Stimulated activated memory B cell treated with anti-CD40 and anti-IgM and Interleukin-4, amounts not matched to agents 10 μg/mL and 1 μg/mL and 100 μg/mL, for 72 hours (primary cell): ENCODE results near the gene PCDHAC2.

Experiments
- ATAC-seq: fragments of 150-1000 bp; cut with Tn5 transposase; 2 replicates; pipeline ENCODE4 v1.10.0; 2021
- H3K27ac Mint-ChIP-seq: one replicate; pipeline ENCODE4 v1.8.0; 2022; ENCODE audit warnings: mild to moderate bottlenecking, mixed read lengths
- H3K27me3 Mint-ChIP-seq: one replicate; pipeline ENCODE4 v1.8.0; 2022; ENCODE audit warnings: mixed read lengths
- H3K36me3 Mint-ChIP-seq: one replicate; pipeline ENCODE4 v1.8.0; 2022; ENCODE audit warnings: mixed read lengths
- H3K4me1 Mint-ChIP-seq: one replicate; pipeline ENCODE4 v1.8.0; 2022; ENCODE audit warnings: mixed read lengths
- H3K4me3 Mint-ChIP-seq: one replicate; pipeline ENCODE4 v1.8.0; 2022; ENCODE audit warnings: mild to moderate bottlenecking, moderate library complexity, mixed read lengths
- H3K9me3 Mint-ChIP-seq: one replicate; pipeline ENCODE4 v1.8.0; 2022; ENCODE audit warnings: mixed read lengths

PCDHAC2 gene, protein sequence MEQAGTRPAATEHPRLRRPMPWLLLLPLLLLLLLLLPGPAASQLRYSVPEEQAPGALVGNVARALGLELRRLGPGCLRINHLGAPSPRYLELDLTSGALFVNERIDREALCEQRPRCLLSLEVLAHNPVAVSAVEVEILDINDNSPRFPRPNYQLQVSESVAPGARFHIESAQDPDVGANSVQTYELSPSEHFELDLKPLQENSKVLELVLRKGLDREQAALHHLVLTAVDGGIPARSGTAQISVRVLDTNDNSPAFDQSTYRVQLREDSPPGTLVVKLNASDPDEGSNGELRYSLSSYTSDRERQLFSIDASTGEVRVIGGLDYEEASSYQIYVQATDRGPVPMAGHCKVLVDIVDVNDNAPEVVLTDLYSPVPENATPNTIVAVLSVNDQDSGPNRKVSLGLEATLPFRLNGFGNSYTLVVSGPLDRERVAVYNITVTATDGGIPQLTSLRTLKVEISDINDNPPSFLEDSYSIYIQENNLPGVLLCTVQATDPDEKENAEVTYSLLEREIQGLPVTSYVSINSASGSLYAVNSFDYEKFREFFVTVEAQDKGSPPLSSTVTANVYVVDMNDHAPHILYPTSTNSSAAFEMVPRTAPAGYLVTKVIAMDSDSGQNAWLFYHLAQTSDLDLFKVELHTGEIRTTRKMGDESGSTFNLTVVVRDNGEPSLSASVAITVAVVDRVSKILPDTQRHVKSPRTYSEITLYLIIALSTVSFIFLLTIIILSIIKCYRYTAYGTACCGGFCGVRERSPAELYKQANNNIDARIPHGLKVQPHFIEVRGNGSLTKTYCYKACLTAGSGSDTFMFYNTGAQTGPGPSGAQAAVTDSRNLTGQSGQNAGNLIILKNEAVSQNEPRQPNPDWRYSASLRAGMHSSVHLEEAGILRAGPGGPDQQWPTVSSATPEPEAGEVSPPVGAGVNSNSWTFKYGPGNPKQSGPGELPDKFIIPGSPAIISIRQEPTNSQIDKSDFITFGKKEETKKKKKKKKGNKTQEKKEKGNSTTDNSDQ

DNA sequence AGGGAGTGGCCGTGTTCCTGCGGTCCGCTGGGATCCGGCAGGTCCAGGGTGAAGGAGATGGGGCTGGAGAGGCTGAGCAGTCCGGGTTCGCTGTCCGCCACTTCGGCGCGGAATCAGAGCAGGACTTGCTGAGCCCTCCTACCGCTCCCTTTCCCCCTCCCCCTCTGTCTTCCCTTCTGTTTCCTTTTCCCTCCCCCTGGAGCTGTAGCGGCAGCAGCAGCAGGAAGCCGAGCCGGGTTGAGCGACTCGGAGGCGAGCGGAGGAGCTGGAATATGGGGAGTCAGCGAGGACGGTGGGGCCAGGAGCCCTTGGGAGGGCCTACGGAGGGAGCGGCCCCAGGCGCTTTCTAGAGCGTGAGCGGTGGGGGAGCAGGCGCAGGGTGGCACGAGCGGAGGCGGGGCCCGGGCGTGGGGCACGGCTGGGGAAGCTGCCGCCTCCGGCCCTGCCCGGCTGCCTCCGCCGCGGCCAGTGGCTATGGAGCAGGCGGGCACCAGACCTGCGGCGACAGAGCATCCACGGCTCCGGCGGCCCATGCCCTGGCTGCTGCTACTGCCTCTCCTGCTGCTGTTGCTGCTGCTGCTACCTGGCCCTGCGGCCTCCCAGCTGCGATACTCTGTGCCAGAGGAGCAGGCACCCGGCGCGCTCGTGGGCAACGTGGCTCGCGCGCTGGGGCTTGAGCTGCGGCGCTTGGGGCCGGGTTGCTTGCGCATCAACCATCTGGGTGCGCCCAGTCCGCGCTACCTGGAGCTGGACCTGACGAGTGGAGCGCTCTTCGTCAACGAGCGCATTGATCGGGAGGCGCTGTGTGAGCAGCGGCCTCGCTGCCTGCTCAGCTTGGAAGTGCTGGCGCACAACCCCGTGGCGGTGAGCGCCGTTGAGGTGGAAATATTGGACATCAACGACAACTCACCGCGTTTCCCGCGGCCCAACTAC is at the start of gene PCDHAC2:
TSS of gene PCDHAC2 (plus strand) at position 184 of the 933 bp plus-strand sequence. CDS start at position 475, 291 bp downstream.
- Mint-ChIP-seq H3K9me3 (no peaks in the 10 kb centered on the region), H3K36me3 (no peaks in the 10 kb centered on the region), H3K27ac (no peak within 1 kb of the TSS), H3K4me1 (no peaks in the 10 kb centered on the region), H3K27me3 (peaks cover 30% of the 10 kb centered on the region), H3K4me3 (no peak within 1 kb of the TSS)
- no peak for ATAC-seq

DNA sequence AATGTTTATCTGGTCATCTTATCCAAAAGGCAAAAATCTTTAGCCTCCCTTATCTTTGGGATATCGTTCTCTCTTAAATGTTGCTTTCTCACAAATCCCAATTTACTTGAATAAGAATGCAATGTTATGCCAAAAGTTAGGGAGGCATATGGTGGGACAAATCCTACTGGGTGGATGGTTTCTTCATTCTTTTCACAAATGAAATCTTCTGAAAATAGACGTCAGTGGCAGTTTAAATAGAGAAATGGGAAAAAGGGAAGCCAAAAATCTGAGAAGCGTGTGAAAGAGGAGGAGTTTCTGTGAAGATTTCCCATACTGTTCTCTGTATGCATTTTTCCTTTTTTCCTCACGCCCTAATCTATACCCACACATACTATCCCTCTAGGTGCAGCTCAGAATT is 42.7 kb upstream of the PCDHAC2 start:
- no peak for ATAC-seq
- Mint-ChIP-seq H3K27me3 (peaks cover 22% of the 10 kb centered on the region), H3K4me3 (no peak overlapping the region), H3K36me3 (no peaks in the 10 kb centered on the region), H3K9me3 (peaks cover 8% of the 10 kb centered on the region), H3K4me1 (no peaks in the 10 kb centered on the region), H3K27ac (no peak overlapping the region)

DNA sequence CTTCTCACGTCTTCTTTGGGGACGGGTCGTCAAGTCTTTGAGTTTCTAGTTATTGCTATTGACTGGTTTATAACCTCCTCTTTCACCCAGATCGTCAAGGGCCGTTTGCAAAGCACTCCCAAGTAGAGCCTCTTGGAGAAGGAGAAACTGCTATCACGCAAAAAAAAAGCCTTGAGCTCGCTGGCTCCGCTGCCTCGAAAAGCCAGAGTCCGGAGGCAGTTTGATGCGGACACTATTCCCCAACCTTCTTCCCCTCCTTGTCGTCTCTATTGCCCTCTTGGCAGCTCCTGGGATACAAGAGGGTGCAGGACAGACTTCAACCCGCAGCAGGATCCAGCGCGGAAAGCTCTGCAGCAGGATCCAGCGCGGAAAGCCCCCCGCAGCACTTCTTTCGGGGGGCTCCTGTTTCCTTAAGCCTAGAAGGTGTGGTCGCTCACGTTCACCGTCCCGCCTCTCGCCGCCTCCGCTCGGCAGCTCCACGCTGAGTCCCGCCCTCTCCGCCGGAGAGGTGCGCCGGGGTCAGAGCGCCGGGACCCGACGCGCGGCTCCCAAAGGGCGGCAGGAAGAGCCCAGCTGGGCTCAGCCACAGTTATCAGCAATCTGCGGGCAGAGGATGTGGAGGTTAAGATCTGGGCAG is 40.4 kb upstream of the PCDHAC2 start, which contains the start of gene PCDHAC1:
TSS of gene PCDHAC1 (plus strand) at position 494 of the 637 bp plus-strand sequence. CDS start 594 bp downstream, outside the sequence.
- Mint-ChIP-seq H3K4me3 (peak within 1 kb of the TSS; percentile 31), H3K36me3 (no peaks in the 10 kb centered on the region), H3K27ac (no peak within 1 kb of the TSS), H3K27me3 (peaks cover 38% of the 10 kb centered on the region), H3K9me3 (peaks cover 8% of the 10 kb centered on the region), H3K4me1 (no peaks in the 10 kb centered on the region)
- ATAC-seq = no peak

DNA sequence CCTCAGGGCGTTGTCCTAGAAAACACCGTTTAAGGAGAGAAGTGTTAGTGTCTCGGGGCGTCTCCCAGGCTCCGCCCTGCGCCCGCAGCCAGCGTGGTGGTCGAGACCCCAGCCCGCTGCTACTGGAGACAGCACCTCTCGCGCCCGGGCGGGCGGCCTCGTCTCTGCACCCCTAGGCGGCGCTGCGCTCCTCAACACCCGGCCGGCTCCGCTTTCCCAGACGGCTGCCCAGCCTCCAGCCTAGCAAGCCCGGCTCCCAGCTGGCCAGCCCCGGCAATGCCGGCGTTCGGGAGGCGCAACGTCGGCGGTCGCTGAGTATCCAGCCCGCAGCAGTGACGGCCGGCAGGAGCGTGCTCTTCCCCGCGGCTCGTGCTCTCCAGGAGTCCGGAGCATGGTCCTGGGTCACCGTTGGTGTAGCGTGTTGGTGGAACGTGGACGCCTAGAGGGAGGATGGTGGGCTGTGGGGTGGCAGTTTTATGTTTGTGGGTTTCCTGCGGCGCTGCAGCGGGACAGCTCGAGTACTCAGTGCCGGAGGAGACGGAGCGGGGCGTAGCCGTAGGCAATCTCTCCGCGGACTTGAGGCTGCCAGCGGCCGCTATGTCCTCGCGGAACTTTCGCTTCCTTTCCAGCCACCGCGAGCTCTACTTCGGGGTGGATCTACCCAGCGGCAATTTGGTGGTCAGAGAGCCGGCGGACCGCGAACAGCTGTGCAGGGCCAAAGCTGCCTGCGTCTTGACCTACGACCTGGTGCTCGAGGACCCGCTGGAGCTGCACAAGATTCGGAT is 39.6 kb upstream of the PCDHAC2 start:
- Mint-ChIP-seq H3K27me3 (peaks cover 44% of the 10 kb centered on the region), H3K36me3 (no peaks in the 10 kb centered on the region), H3K4me3 (peak overlapping the region; percentile 31), H3K27ac (no peak overlapping the region), H3K9me3 (peaks cover 8% of the 10 kb centered on the region), H3K4me1 (no peaks in the 10 kb centered on the region)
- ATAC-seq = no peak

DNA sequence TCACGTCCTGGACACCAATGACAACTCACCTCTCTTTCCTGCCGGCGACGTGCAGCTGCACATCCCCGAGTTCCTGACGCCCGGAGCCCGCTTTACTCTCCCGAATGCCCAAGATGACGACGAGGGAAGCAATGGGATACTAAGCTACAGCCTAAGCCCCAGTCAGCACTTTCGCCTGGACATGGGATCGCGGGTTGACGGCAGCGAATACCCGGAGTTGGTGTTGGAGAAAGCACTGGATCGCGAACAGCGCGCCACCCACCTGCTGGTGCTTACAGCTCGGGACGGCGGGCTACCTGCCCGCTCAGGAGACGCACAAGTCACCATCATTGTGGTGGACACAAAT is 39.1 kb upstream of the PCDHAC2 start:
- no peak overlapping the region for H3K27ac Mint-ChIP-seq
- H3K9me3 Mint-ChIP-seq = peaks cover 8% of the 10 kb centered on the region
- H3K4me3 Mint-ChIP-seq = no peak overlapping the region
- ATAC-seq = no peak
- H3K36me3 Mint-ChIP-seq = no peaks in the 10 kb centered on the region
- no peaks in the 10 kb centered on the region for H3K4me1 Mint-ChIP-seq
- peaks cover 44% of the 10 kb centered on the region for H3K27me3 Mint-ChIP-seq

DNA sequence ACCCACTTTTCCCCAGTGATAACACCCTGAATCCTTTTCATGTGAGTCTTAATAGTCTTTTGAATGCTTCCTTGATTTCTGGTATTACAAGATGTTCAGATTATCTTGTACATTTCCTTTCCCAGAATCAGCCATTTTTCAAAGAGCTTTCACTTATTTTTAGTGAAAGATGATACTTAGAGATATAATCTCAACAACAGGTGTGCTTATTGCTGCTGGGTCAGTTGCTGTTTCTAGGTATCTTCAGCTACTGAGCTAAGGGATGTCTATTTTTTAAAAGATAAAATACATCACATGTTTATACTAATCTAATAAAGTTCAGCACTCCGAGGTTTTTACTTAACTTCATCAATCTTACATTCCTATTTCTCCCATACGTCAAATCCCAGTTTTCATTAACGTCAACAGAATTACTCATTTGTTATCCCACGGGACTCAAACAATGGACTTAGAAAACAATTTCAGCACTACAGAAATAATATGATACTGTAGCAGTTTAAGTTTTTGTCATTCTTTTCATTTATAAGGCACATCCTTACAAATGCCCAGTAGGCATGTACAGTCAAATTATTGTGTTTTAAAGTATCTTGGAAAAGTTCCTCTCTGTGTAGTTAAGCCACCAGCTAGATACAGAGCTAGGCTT is 31.2 kb upstream of the PCDHAC2 start:
- no peak for ATAC-seq
- H3K4me3 Mint-ChIP-seq = no peak overlapping the region
- H3K4me1 Mint-ChIP-seq = no peaks in the 10 kb centered on the region
- H3K27ac Mint-ChIP-seq = no peak overlapping the region
- H3K9me3 Mint-ChIP-seq = no peaks in the 10 kb centered on the region
- H3K36me3 Mint-ChIP-seq = no peaks in the 10 kb centered on the region
- peaks cover 7% of the 10 kb centered on the region for H3K27me3 Mint-ChIP-seq

DNA sequence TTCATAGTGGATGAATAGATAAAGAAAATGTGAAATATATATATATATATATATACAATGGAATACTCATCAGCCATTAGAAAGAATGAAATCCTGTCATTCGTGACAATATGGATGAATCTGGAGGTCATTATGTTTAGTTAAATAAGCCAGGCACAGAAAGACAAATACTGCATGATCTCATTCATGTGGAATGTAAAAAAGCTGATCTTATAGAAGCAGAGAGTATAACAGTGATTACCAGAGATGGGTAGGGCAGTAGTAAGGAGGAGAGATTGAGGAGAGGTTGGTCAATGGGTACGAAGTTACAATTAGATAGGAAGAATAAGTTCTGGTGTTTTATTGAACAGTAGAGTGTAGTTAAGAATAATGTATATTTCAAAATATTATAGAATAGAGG is 19.7 kb upstream of the PCDHAC2 start:
- no peaks in the 10 kb centered on the region for H3K4me1 Mint-ChIP-seq
- H3K27me3 Mint-ChIP-seq = peaks cover 5% of the 10 kb centered on the region
- no peak for ATAC-seq
- peaks cover 16% of the 10 kb centered on the region for H3K9me3 Mint-ChIP-seq
- H3K27ac Mint-ChIP-seq = no peak overlapping the region
- no peaks in the 10 kb centered on the region for H3K36me3 Mint-ChIP-seq
- no peak overlapping the region for H3K4me3 Mint-ChIP-seq

DNA sequence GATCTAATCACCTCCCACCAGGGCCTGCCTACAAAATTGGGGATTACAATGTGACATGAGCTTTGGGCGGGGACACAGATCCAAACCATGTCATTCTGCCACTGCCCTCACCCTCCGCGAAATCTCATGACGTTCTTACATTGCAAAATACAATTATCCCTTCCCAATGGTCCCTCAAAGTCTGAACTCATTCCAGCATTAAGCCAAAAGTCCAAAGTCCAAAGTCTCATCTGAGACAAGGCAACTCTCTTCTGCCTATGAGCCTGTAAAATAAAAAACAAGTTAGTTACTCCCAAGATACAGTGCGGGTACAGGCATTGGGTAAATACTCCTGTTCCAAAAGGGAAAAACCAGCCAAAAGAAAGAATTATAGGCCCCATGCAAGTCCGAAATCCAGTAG is 14.6 kb upstream of the PCDHAC2 start:
- H3K4me1 Mint-ChIP-seq = no peaks in the 10 kb centered on the region
- H3K27ac Mint-ChIP-seq = no peak overlapping the region
- H3K27me3 Mint-ChIP-seq = peaks cover 13% of the 10 kb centered on the region
- H3K9me3 Mint-ChIP-seq = peaks cover 11% of the 10 kb centered on the region
- H3K36me3 Mint-ChIP-seq = no peaks in the 10 kb centered on the region
- ATAC-seq = no peak
- no peak overlapping the region for H3K4me3 Mint-ChIP-seq

DNA sequence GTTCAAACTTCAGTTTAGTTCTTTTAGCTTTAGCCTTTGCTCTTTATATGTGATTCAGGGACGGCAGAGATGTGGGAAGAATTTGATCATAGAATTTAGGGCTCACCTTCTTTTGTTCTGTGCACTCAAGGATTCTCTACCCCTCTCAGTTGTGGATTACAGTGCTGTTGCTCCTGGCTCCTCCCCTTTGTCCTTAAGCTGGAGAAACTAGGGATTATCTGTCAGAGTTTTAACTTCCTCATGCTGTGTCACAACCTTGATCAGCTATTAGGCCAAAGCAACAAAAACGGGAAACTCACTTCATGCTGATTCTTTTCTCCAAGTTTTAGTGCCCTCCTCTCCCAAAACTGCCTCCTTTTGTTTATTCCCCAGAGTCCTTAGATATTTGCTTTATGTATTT is 13.0 kb upstream of the PCDHAC2 start:
- Mint-ChIP-seq H3K27ac (no peak overlapping the region), H3K4me1 (no peaks in the 10 kb centered on the region), H3K27me3 (peaks cover 13% of the 10 kb centered on the region), H3K36me3 (no peaks in the 10 kb centered on the region), H3K4me3 (no peak overlapping the region), H3K9me3 (peaks cover 10% of the 10 kb centered on the region)
- no peak for ATAC-seq

DNA sequence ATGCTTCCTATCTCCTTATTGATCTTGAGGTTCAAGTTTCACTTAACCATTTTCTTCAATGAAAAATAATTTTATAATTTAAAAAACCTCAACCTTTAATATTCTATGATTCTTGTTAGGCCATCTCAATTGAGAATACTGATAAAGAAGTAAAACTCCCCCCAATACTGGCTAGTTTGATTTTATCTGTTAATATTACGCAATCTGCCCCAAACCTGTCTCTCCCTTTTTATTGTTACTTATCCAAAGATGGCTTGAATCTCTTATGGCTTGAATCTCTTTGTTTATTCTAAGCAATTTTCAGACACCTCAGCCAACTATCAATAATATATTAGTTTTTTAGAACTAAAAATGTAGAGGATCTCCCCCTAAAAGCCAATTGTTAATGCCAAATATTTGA is 4.1 kb upstream of the PCDHAC2 start:
- no peak overlapping the region for H3K4me3 Mint-ChIP-seq
- no peaks in the 10 kb centered on the region for H3K36me3 Mint-ChIP-seq
- ATAC-seq = no peak
- no peak overlapping the region for H3K27ac Mint-ChIP-seq
- peaks cover 17% of the 10 kb centered on the region for H3K27me3 Mint-ChIP-seq
- H3K4me1 Mint-ChIP-seq = no peaks in the 10 kb centered on the region
- no peaks in the 10 kb centered on the region for H3K9me3 Mint-ChIP-seq

DNA sequence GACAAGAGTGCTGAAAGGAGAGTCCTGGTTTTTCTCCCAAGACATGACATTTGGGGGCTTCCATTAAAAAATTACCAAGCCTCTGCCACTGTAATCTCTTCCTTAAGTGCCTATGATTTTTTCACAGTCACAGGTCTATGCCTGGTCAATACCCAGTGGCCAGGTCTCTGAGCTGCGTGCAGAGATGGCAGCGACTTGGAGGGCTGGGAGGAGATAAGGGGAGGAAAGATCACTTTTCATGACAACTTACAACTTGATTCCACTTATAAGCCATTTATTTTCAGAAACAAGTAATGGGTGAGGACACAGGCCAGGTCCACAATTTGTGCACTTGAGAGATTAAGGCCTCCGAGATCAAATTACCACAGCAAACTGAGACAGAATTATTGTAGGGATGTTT is 1.9 kb upstream of the PCDHAC2 start:
- no peaks in the 10 kb centered on the region for H3K9me3 Mint-ChIP-seq
- no peak overlapping the region for H3K27ac Mint-ChIP-seq
- H3K4me3 Mint-ChIP-seq = no peak overlapping the region
- H3K4me1 Mint-ChIP-seq = no peaks in the 10 kb centered on the region
- H3K36me3 Mint-ChIP-seq = no peaks in the 10 kb centered on the region
- no peak for ATAC-seq
- peaks cover 30% of the 10 kb centered on the region for H3K27me3 Mint-ChIP-seq

DNA sequence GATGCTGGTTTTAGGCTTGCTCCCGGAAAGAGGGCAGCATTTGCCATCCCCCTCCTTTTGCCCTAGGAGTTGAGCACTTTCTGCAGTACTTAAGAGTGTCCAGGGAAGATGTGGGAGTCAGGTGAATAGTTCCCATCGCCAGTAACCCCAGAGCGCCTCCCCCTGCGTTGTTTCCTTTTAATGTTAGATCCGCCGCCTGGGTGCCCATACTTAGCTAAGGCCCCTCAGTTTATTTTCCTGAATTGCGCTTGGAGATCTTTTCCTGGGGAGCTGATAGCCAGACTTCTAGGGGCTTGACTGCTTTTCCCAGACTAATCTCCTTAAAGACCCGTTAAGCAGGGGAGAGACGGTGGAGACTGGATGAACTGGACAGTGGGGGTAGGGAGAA is 377 bp upstream of the PCDHAC2 start:
- H3K27me3 Mint-ChIP-seq = peaks cover 30% of the 10 kb centered on the region
- no peak overlapping the region for H3K4me3 Mint-ChIP-seq
- no peak overlapping the region for H3K27ac Mint-ChIP-seq

DNA sequence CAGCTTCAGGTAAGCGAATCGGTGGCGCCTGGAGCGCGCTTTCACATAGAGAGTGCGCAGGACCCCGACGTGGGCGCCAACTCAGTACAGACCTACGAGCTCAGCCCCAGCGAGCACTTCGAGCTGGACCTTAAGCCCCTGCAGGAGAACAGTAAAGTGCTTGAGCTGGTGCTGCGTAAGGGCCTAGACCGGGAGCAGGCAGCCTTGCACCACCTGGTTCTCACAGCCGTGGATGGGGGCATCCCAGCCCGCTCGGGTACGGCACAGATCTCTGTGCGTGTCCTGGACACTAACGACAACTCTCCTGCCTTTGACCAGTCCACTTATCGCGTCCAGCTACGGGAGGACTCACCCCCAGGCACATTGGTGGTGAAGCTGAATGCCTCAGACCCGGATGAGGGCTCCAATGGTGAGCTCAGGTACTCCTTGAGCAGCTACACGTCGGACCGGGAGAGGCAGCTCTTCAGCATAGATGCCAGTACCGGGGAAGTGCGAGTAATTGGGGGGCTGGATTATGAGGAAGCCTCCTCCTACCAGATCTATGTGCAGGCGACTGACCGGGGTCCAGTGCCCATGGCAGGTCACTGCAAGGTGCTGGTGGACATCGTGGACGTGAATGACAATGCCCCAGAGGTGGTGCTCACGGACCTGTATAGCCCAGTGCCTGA is 1.1 kb downstream of the PCDHAC2 start:
- no peak overlapping the region for H3K27ac Mint-ChIP-seq
- H3K36me3 Mint-ChIP-seq = no peaks in the 10 kb centered on the region
- no peaks in the 10 kb centered on the region for H3K9me3 Mint-ChIP-seq
- H3K27me3 Mint-ChIP-seq = peaks cover 30% of the 10 kb centered on the region
- ATAC-seq = no peak
- H3K4me1 Mint-ChIP-seq = no peaks in the 10 kb centered on the region
- H3K4me3 Mint-ChIP-seq = no peak overlapping the region

More for the DNA sequence above, 377 bp upstream of the PCDHAC2 start:
- Mint-ChIP-seq H3K36me3 (no peaks in the 10 kb centered on the region), H3K4me1 (no peaks in the 10 kb centered on the region), H3K9me3 (no peaks in the 10 kb centered on the region)
- no peak for ATAC-seq
